A549 treated with dexamethasone at 1 μM for 4 hours (cell line): ENCODE data around the gene SCYL3. TPM values are rescaled to one million over a fixed set of nuclear protein-coding genes. Genes with fewer than 3 reads are reported as not detected.

ENCODE experiments used
- total RNA-seq: library from RNA; stranded (reverse); fragments of 200-300 nt; extraction: Qiagen RNA extraction; gene quantifications from 5 replicates; pipeline ENCODE4 v1.2.3, GENCODE V29; 2022

Gene SCYL3, protein sequence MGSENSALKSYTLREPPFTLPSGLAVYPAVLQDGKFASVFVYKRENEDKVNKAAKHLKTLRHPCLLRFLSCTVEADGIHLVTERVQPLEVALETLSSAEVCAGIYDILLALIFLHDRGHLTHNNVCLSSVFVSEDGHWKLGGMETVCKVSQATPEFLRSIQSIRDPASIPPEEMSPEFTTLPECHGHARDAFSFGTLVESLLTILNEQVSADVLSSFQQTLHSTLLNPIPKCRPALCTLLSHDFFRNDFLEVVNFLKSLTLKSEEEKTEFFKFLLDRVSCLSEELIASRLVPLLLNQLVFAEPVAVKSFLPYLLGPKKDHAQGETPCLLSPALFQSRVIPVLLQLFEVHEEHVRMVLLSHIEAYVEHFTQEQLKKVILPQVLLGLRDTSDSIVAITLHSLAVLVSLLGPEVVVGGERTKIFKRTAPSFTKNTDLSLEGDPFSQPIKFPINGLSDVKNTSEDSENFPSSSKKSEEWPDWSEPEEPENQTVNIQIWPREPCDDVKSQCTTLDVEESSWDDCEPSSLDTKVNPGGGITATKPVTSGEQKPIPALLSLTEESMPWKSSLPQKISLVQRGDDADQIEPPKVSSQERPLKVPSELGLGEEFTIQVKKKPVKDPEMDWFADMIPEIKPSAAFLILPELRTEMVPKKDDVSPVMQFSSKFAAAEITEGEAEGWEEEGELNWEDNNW
- 2.6 to 3.1 TPM (median 3.0 TPM) in 5 replicates for total RNA-seq

GRCh38 chr1:169893645-169894423 lies at the start of gene SCYL3:
SCYL3 (minus strand) TSS chr1:169893896; CDS start chr1:169888840, 5,056 bp downstream.

Other genes starting within 250 kb of the SCYL3 start
- gene SELL, start 182.3 kb downstream of the SCYL3 start, total RNA-seq, result 0.08 to 0.26 TPM (median 0.20 TPM) in 5 replicates
- gene SELE, start 159.8 kb downstream of the SCYL3 start, total RNA-seq, result 0.02 to 0.07 TPM in 2 of 5 replicates, not detected in the others
- 4.6 to 6.5 TPM (median 5.1 TPM) in 5 replicates for gene METTL18, start 99.0 kb downstream of the SCYL3 start, total RNA-seq
- 11.0 to 13.7 TPM (median 13.0 TPM) in 5 replicates for gene KIFAP3, start 180.8 kb upstream of the SCYL3 start, total RNA-seq